ENCODE data around the gene CDH24. TPM values are rescaled to one million over a fixed set of nuclear protein-coding genes. Genes with fewer than 3 reads are reported as not detected.

Gene CDH24
- total RNA-seq, 1 donor from 2014 or later, result 1.3 TPM

GRCh38 chr14:23104070-23104590 lies 46.8 kb upstream of the CDH24 start:
- H3K36me3 Mint-ChIP-seq (ENCODE audit: low read depth), result peaks cover 6% of the 10 kb centered on the region
- no peak overlapping the region for H3K4me3 Mint-ChIP-seq
- intact Hi-C loops (cut with micrococcal nuclease), result no loop called here
- no peaks in the 10 kb centered on the region for H3K27me3 Mint-ChIP-seq
- no peak for TF ChIP-seq CTCF (IDR thresholded peaks at IDR 0.05)
- H3K27ac Mint-ChIP-seq, result no peak overlapping the region
- DNase-seq (no peak), ATAC-seq (ENCODE audit: low read depth) (no peak)
- H3K4me1 Mint-ChIP-seq, result peaks cover 8% of the 10 kb centered on the region
- CTCF ChIA-PET, result no interaction called here
- POLR2A ChIA-PET, result no interaction called here
- H3K9me3 Mint-ChIP-seq, result no peaks in the 10 kb centered on the region

DNA sequence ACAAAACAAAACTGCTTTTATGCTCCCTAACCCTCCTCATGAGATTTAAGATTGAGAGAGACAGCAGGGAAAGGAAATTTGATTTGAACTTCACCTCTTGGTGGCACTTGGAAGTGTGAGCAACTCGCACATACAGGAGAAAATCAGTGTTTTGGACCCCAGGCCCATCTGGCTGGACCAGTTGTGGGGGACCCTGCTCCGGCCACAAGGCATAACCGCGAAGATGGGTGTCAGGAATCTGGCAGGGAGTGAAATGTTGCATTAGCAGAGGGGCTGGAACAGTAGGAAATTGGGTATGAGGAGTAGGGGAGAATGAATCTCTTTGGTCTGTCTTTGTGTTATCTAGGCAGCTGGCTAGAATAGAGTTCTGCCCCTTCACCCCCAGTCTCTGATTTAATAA lies 46.3 kb upstream of the CDH24 start:
- Mint-ChIP-seq H3K9me3 (no peaks in the 10 kb centered on the region), H3K36me3 (ENCODE audit: low read depth) (peaks cover 11% of the 10 kb centered on the region), H3K27ac (no peak overlapping the region), H3K27me3 (no peaks in the 10 kb centered on the region), H3K4me3 (no peak overlapping the region), H3K4me1 (peaks cover 9% of the 10 kb centered on the region)
- no peak for ATAC-seq (ENCODE audit: low read depth)
- ChIA-PET POLR2A (no interaction called here), CTCF (no interaction called here)
- no peak for TF ChIP-seq CTCF (IDR thresholded peaks at IDR 0.05)
- DNase-seq, result no peak
- intact Hi-C loops (cut with micrococcal nuclease), result no loop called here

DNA sequence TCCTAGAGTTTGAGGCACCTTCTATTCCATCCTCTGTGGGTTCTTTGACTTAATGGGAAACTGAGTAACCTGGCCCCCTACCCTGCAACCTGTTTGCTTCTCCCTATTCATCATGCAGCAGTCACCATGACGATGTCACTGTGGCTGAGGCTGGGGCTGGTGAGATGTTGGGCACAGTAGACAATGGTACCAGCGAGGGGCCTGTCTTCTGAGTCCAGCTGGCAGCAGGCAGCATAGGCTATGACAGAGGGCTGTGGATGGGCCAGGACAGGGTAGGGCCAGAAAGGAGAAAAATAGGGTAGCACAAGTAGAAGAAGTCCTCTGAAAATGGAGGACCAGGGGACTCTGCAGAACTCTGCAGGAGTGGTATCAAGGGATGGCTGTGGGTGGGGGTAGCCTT lies 45.5 kb upstream of the CDH24 start:
- Mint-ChIP-seq H3K27ac (no peak overlapping the region), H3K4me1 (peaks cover 9% of the 10 kb centered on the region), H3K27me3 (no peaks in the 10 kb centered on the region), H3K9me3 (no peaks in the 10 kb centered on the region), H3K4me3 (no peak overlapping the region), H3K36me3 (ENCODE audit: low read depth) (peaks cover 18% of the 10 kb centered on the region)
- ChIA-PET POLR2A (no interaction called here), CTCF (no interaction called here)
- TF ChIP-seq CTCF (IDR thresholded peaks at IDR 0.05), result no peak
- intact Hi-C loops (cut with micrococcal nuclease), result no loop called here
- DNase-seq (no peak), ATAC-seq (ENCODE audit: low read depth) (no peak)

GRCh38 chr14:23101986-23102625 lies 44.8 kb upstream of the CDH24 start:
- TF ChIP-seq CTCF (IDR thresholded peaks at IDR 0.05), result no peak
- H3K27me3 Mint-ChIP-seq, result no peaks in the 10 kb centered on the region
- H3K4me1 Mint-ChIP-seq, result peaks cover 16% of the 10 kb centered on the region
- no peak overlapping the region for H3K27ac Mint-ChIP-seq
- H3K36me3 Mint-ChIP-seq (ENCODE audit: low read depth), result peaks cover 25% of the 10 kb centered on the region
- POLR2A ChIA-PET, result no interaction called here
- intact Hi-C loops (cut with micrococcal nuclease), result loop anchor here (2.0 kb wide), 1 partner anchor 213 kb away; no protein-coding TSS in a partner anchor
- no peaks in the 10 kb centered on the region for H3K9me3 Mint-ChIP-seq
- no peak overlapping the region for H3K4me3 Mint-ChIP-seq
- ATAC-seq (ENCODE audit: low read depth) (no peak), DNase-seq (no peak)
- CTCF ChIA-PET, result no interaction called here

GRCh38 chr14:23101213-23101970 lies 44.1 kb upstream of the CDH24 start:
- POLR2A ChIA-PET, result no interaction called here
- Mint-ChIP-seq H3K27ac (no peak overlapping the region), H3K9me3 (no peaks in the 10 kb centered on the region), H3K4me1 (peaks cover 20% of the 10 kb centered on the region), H3K27me3 (no peaks in the 10 kb centered on the region), H3K36me3 (ENCODE audit: low read depth) (peaks cover 26% of the 10 kb centered on the region), H3K4me3 (no peak overlapping the region)
- intact Hi-C loops (cut with micrococcal nuclease), result loop anchor here (2.0 kb wide), 1 partner anchor 213 kb away; no protein-coding TSS in a partner anchor
- DNase-seq (no peak), ATAC-seq (ENCODE audit: low read depth) (no peak)
- TF ChIP-seq CTCF (IDR thresholded peaks at IDR 0.05), result no peak
- CTCF ChIA-PET, result interaction anchor here (0.9 kb wide), 1 partner anchor 19 kb away, joined by 3 read pairs; no protein-coding TSS in a partner anchor

Data from activated B cell treated with CpG ODN at 0.5 μM for 24 hours (primary cell).